MM.1S (cell line): ENCODE data around the gene HRK.

Experiments used
- DNase-seq: peaks from one replicate; pipeline ENCODE4 v3.0.0-alpha.2; 2015
- H2AFZ ChIP-seq: fragments of 300-600 bp; sonication (generic); 2 replicates; pipeline ENCODE4 v1.6.0; 2016; ENCODE audit warnings: antibody characterized with exemption, low read length
- H3F3A ChIP-seq: fragments of 300-600 bp; sonication (generic); 2 replicates; pipeline ENCODE4 v1.6.1; 2016; ENCODE audit warnings: mild to moderate bottlenecking, antibody characterized with exemption, low read length, moderate library complexity, mixed read lengths; ENCODE audit not compliant: insufficient read depth
- H3K27ac ChIP-seq: fragments of 300-600 bp; sonication (generic); 2 replicates; pipeline ENCODE4 v1.5.1; 2016; ENCODE audit warnings: mild to moderate bottlenecking, low read length
- H3K27me3 ChIP-seq: fragments of 300-600 bp; sonication (generic); replicated peaks from 2 replicates; pipeline ENCODE4 v1.6.0; 2016; ENCODE audit warnings: low read length; ENCODE audit not compliant: insufficient read depth
- H3K36me3 ChIP-seq: fragments of 300-600 bp; sonication (generic); replicated peaks from 2 replicates; pipeline ENCODE4 v1.6.1; 2016; ENCODE audit warnings: mild to moderate bottlenecking, low read length, mixed read lengths; ENCODE audit not compliant: insufficient read depth
- H3K4me1 ChIP-seq: fragments of 300-600 bp; sonication (generic); 2 replicates; pipeline ENCODE4 v1.6.1; 2016; ENCODE audit warnings: low read length, mixed read lengths
- H3K4me2 ChIP-seq: fragments of 300-600 bp; sonication (generic); 2 replicates; pipeline ENCODE4 v1.6.0; 2016; ENCODE audit warnings: low read depth, low read length
- H3K4me3 ChIP-seq: fragments of 300-600 bp; sonication (generic); 2 replicates; pipeline ENCODE4 v1.5.1; 2016; ENCODE audit warnings: low read length, mixed read lengths
- H3K79me2 ChIP-seq: fragments of 300-600 bp; sonication (generic); 2 replicates; pipeline ENCODE4 v1.6.1; 2016; ENCODE audit warnings: mixed run types, low read length, mixed read lengths
- H3K9ac ChIP-seq: fragments of 300-600 bp; sonication (generic); 2 replicates; pipeline ENCODE4 v1.6.1; 2016; ENCODE audit warnings: low read length, mixed read lengths
- H3K9me2 ChIP-seq: fragments of 300-600 bp; sonication (generic); replicated peaks from 2 replicates; pipeline ENCODE4 v1.6.1; 2016; ENCODE audit warnings: mild to moderate bottlenecking, low read length, mixed read lengths; ENCODE audit not compliant: insufficient read depth
- H3K9me3 ChIP-seq: fragments of 300-600 bp; sonication (generic); replicated peaks from 2 replicates; pipeline ENCODE4 v1.6.1; 2016; ENCODE audit warnings: mild to moderate bottlenecking, low read length, mixed read lengths; ENCODE audit not compliant: insufficient read depth
- H4K20me1 ChIP-seq: fragments of 300-600 bp; sonication (generic); 2 replicates; pipeline ENCODE4 v1.6.1; 2016; ENCODE audit warnings: mild to moderate bottlenecking, low read length, moderate library complexity, mixed read lengths; ENCODE audit not compliant: insufficient read depth
- CTCF ChIP-seq: fragments of 300-600 bp; sonication (generic); IDR thresholded peaks from 2 replicates; pipeline ENCODE4 v1.5.1; 2016; ENCODE audit warnings: antibody characterized with exemption, low read length, mixed read lengths
- EZH2 ChIP-seq: fragments of 300-600 bp; sonication (generic); optimal IDR thresholded peaks from 2 replicates; pipeline ENCODE3; 2017; ENCODE audit warnings: low read depth, mild to moderate bottlenecking, antibody characterized with exemption, low read length, mixed read lengths
- EZH2phosphoT487 ChIP-seq: fragments of 300-600 bp; sonication (generic); IDR thresholded peaks from 2 replicates; pipeline ENCODE4 v1.6.1; 2018; ENCODE audit warnings: antibody characterized with exemption, low read length

HRK gene

GRCh38 chr12:116813271-116814041, 67.8 kb downstream of the HRK start:
- Histone ChIP-seq H3K9ac (no peak overlapping the region), H3K9me3 (no peaks in the 10 kb centered on the region)
- TF ChIP-seq CTCF (no peak), EZH2phosphoT487 (no peak), EZH2 (no peak)

GRCh38 chr12:116812238-116812637, 69.0 kb downstream of the HRK start:
- no peak for DNase-seq
- H3K27ac ChIP-seq = no peak overlapping the region
- 0 out of 2 replicates have a peak, but pooled peaks cover 4% of the 10 kb centered on the region for H3K4me1 ChIP-seq
- H3K9me3 ChIP-seq = no peaks in the 10 kb centered on the region
- no peaks in the 10 kb centered on the region for H3F3A ChIP-seq
- no peak overlapping the region for H3K9ac ChIP-seq
- no peaks in the 10 kb centered on the region for H3K9me2 ChIP-seq
- H3K4me2 ChIP-seq = no peak overlapping the region
- H3K27me3 ChIP-seq = no peaks in the 10 kb centered on the region
- TF ChIP-seq EZH2 (no peak), EZH2phosphoT487 (no peak), CTCF (no peak)
- no peak overlapping the region for H3K4me3 ChIP-seq
- no peaks in the 10 kb centered on the region for H4K20me1 ChIP-seq
- H2AFZ ChIP-seq = no peak overlapping the region
- H3K36me3 ChIP-seq = no peaks in the 10 kb centered on the region
- H3K79me2 ChIP-seq = no peaks in the 10 kb centered on the region

More at GRCh38 chr12:116813271-116814041, 67.8 kb downstream of the HRK start:
- Histone ChIP-seq H3K27ac (no peak overlapping the region), H3K9me2 (no peaks in the 10 kb centered on the region), H2AFZ (no peak overlapping the region), H3F3A (no peaks in the 10 kb centered on the region), H3K4me3 (no peak overlapping the region), H3K36me3 (no peaks in the 10 kb centered on the region), H3K27me3 (no peaks in the 10 kb centered on the region), H3K4me2 (no peak overlapping the region), H4K20me1 (no peaks in the 10 kb centered on the region), H3K79me2 (no peaks in the 10 kb centered on the region), H3K4me1 (0 out of 2 replicates have a peak, but pooled peaks cover 4% of the 10 kb centered on the region)
- no peak for DNase-seq

- Histone ChIP-seq H3K36me3 (no peaks in the 10 kb centered on the region), H2AFZ (no peak overlapping the region), H3K9me3 (no peaks in the 10 kb centered on the region), H3K4me1 (peaks cover 12% of the 10 kb centered on the region), H3F3A (peaks cover 8% of the 10 kb centered on the region), H3K9me2 (no peaks in the 10 kb centered on the region), H3K79me2 (no peaks in the 10 kb centered on the region), H3K9ac (no peak overlapping the region), H3K4me3 (no peak overlapping the region), H3K4me2 (no peak overlapping the region), H3K27ac (no peak overlapping the region), H4K20me1 (no peaks in the 10 kb centered on the region), H3K27me3 (no peaks in the 10 kb centered on the region)
- TF ChIP-seq CTCF (no peak), EZH2 (no peak)
- no peak for DNase-seq
Observed at GRCh38 chr12:116808113-116809105, 72.8 kb downstream of the HRK start.
